CD4-positive, alpha-beta T cell treated with Interleukin-4 for 4 hours (primary cell): ENCODE results near the gene DLX4.

ENCODE experiments used
- DNase-seq: peaks from one replicate; pipeline ENCODE4 v3.0.0-alpha.2; 2020

Gene DLX4

DNA sequence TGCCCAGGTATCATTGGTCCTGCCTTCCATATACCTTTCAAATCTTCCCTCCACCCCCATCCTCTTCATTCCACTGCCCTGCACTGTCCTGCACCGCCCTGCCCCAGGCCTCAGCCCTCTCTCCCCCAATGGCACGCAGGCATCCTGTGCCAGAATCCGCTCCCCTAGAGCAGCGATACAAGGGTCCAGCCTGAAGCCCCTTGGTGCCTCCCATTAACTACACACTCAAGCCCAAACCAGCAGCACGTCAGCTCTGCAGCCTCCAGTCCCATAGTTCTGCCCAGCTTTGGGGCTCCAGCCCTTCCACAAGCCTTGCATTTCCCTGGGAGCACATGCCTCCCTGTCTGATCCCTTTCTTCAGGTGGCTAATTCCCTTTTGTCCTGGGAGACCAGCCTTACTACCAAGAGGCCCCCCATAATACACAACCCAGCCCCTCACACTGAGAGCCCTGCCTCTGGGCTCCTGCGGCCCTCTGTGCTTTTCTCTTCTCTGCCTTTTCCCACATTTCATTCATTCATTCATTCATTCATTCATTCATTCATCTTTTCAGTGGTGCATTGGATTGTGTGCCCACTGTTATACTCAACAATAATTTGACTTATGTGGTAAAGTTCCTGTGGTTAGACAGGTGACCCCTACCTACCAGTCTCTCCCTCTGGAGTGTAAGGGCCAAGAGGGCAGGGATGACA lies 52.8 kb downstream of the DLX4 start:
- DNase-seq: no peak

DNA sequence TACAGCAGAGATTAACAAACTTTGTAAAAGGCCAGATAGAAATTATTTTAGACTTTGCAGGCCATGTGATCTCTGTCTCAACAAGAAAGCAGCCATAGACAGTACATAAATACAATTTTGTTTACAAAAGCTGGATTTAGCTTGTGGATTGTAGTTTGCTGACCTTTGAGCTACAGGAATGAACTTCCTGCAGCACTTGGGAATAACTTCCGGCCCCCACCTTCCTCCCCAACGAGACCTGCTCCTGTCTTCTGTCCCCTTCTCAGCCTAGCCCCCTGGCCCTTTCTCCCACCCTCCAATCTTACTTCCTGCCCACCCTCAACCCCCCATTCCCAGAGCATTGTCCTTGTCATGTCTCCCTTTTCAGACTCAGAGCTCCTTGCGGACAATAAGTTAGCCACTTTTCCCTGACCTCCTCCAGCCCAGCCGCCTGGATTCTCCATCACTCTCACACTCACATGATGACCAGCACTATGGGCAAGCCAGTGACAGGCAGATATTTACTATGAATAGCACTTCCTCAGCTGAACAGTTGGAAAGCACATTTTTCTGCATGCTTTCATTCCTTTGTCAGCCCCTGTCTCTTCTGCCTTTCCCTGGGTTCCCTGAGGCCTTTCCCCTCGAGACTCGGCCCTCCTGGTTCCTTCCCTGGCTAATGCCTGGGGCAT lies 53.6 kb downstream of the DLX4 start:
- DNase-seq: no peak

DNA sequence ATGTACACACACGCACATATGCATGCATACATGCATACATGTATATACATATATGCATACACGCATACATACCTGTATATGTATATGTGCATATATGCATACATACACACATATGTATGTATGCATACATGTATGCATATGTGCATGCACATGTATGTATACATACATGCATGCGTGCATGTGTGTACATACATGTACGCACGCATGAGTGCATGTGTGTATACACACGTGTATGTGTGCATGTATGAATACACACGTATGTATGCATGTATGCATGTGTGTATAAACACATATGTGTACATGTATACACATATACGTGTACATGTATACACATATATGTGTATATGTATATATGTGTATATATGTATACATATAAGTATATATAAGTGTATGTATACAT lies 54.5 kb downstream of the DLX4 start:
- DNase-seq: no peak
